ENCODE measurements around the gene CFAP251.

DNA sequence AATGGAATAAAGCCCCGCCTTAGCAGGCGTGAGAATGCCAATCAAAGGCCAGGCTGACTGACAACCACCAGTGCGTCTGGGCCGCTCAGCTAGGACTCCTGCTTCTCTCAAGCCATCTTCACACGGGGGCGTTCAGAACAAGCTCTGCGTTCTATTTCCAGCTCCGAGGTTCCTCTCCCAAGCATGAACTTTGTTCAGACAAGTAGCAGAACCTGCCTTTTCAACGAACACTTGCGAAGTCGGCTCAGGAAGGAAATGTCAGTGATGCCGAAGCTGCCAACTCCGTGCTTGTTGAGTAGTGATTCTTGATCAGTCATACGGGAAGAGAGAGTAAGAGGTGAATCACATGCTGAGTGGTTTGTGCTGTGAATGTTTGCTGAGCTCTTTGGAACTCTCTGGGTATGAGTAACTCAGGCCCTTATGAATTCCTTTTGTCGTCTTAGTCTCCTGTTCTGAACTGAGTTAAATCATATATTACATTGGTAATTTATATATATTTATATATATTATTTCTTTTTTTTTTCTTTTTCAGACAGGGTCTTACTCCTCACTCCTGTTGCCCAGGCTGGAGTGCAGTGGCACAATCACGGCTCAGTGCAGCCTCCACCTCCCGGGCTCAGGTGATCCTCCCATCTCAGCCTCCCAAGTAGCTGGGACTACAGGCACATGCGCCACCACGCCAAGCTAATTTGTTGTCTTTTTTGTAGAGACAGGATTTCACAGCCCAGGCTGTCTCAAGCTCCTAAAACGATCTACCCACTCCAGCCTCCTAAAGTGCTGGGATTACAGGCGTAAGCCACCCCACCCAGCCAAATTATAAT lies 73.9 kb downstream of the CFAP251 start:
- TF ChIP-seq EGR1 (IDR thresholded peaks at IDR 0.05) = no peak
- TF ChIP-seq CEBPB (IDR thresholded peaks at IDR 0.05) = no peak
- TF ChIP-seq, protein P1, sequence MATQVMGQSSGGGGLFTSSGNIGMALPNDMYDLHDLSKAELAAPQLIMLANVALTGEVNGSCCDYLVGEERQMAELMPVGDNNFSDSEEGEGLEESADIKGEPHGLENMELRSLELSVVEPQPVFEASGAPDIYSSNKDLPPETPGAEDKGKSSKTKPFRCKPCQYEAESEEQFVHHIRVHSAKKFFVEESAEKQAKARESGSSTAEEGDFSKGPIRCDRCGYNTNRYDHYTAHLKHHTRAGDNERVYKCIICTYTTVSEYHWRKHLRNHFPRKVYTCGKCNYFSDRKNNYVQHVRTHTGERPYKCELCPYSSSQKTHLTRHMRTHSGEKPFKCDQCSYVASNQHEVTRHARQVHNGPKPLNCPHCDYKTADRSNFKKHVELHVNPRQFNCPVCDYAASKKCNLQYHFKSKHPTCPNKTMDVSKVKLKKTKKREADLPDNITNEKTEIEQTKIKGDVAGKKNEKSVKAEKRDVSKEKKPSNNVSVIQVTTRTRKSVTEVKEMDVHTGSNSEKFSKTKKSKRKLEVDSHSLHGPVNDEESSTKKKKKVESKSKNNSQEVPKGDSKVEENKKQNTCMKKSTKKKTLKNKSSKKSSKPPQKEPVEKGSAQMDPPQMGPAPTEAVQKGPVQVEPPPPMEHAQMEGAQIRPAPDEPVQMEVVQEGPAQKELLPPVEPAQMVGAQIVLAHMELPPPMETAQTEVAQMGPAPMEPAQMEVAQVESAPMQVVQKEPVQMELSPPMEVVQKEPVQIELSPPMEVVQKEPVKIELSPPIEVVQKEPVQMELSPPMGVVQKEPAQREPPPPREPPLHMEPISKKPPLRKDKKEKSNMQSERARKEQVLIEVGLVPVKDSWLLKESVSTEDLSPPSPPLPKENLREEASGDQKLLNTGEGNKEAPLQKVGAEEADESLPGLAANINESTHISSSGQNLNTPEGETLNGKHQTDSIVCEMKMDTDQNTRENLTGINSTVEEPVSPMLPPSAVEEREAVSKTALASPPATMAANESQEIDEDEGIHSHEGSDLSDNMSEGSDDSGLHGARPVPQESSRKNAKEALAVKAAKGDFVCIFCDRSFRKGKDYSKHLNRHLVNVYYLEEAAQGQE (IDR thresholded peaks at IDR 0.05; ENCODE audit: low read depth) = no peak
- no peak for TF ChIP-seq YY1 (IDR thresholded peaks at IDR 0.05; ENCODE audit: low read depth)
- no peak for TF ChIP-seq EP300 (IDR thresholded peaks at IDR 0.05; ENCODE audit: borderline replicate concordance)
- no peak for TF ChIP-seq FOXM1 (IDR thresholded peaks at IDR 0.05; ENCODE audit: borderline replicate concordance, low read depth)

Data from Ishikawa (cell line).